ENCODE results near the gene ZC3H14. TPM values are rescaled to one million over a fixed set of nuclear protein-coding genes. Genes with fewer than 3 reads are reported as not detected.
A peak's percentile ranks its signal among the peaks of the same experiment; 100 is the strongest.

The ZC3H14 gene
- total and polyA plus RNA-seq, 4 donors: 22.4 to 54.5 (median 31.7) TPM

GRCh38 chr14:88613552-88614010 is 50.7 kb downstream of the ZC3H14 start:
- TF ChIP-seq YY1 (IDR thresholded peaks at IDR 0.05): peak; percentile 75
- TF ChIP-seq JUND (IDR thresholded peaks at IDR 0.05): peak; percentile 58 to 80
- TF ChIP-seq FOXA2 (IDR thresholded peaks at IDR 0.05): peak; percentile 98
- peak; percentile 74 for TF ChIP-seq HNF4G (IDR thresholded peaks at IDR 0.05)
- peak; percentile 62 for TF ChIP-seq ATF3 (IDR thresholded peaks at IDR 0.05)
- peak; percentile 72 for TF ChIP-seq ZBTB33 (IDR thresholded peaks at IDR 0.05)
- TF ChIP-seq RXRA (IDR thresholded peaks at IDR 0.05): peak; percentile 76
- TF ChIP-seq HNF4A (conservative IDR thresholded peaks at IDR 0.05): peak; percentile 89 to 91
- TF ChIP-seq EGR1 (IDR thresholded peaks at IDR 0.05; ENCODE audit: low read depth in 2 of 2): no peak
- peak in 1 of 2 donors; percentile 29 for TF ChIP-seq RAD21 (IDR thresholded peaks at IDR 0.05)
- TF ChIP-seq FOXA1 (IDR thresholded peaks at IDR 0.05): peak; percentile 95
- TF ChIP-seq CTCF (IDR thresholded peaks at IDR 0.05; ENCODE audit: low read depth, low read length, missing input control): no peak
- TF ChIP-seq SP1 (IDR thresholded peaks at IDR 0.05): peak; percentile 91
- no peak for TF ChIP-seq NR2F2 (IDR thresholded peaks at IDR 0.05)
- no peak for TF ChIP-seq TAF1 (conservative IDR thresholded peaks at IDR 0.05)
- TF ChIP-seq MAX (IDR thresholded peaks at IDR 0.05): peak; percentile 52
- TF ChIP-seq REST (IDR thresholded peaks at IDR 0.05): no peak
- no peak for TF ChIP-seq GABPA (IDR thresholded peaks at IDR 0.05 in 1 of 2, conservative IDR thresholded peaks at IDR 0.05 in 1 of 2)
- no peaks in the 10 kb centered on the region for H3K9me3 ChIP-seq (ENCODE audit: control insufficient read depth in 4 of 4, low read length in 3 of 4)
- H3K4me1 ChIP-seq (ENCODE audit: control insufficient read depth in 4 of 4, insufficient read depth in 4 of 4, low read length in 3 of 4): peaks cover 0 to 16% (median 9%) of the 10 kb centered on the region in 4 donors
- no peak overlapping the region for H3K9ac ChIP-seq (ENCODE audit: low read depth in 1 of 2, low read length in 2 of 2)
- no peaks in the 10 kb centered on the region for H3K27me3 ChIP-seq (ENCODE audit: control insufficient read depth in 4 of 4, insufficient read depth in 4 of 4, low read length in 3 of 4)
- 29% methylated on average over 5 of the region's 5 CpGs for WGBS
- H3K36me3 ChIP-seq (ENCODE audit: control insufficient read depth in 4 of 4, insufficient read depth in 3 of 4, low read depth in 1 of 4, low read length in 3 of 4): peaks cover 5 to 35% (median 26%) of the 10 kb centered on the region in 4 donors
- DNase-seq (ENCODE audit: low spot score): no peak
- no peak overlapping the region for H3K4me3 ChIP-seq (ENCODE audit: low read depth in 1 of 3, low read length in 3 of 3)
- peak overlapping the region in 1 of 2 donors; percentile 58 for H3K27ac ChIP-seq (ENCODE audit: low read depth in 1 of 2, low read length in 2 of 2)
